Camera-type eye (tissue), 1 donor: ENCODE results near the gene HDAC5. TPM values are rescaled to one million over a fixed set of nuclear protein-coding genes. Genes with fewer than 3 reads are reported as not detected.

ENCODE experiments used
- total RNA-seq: library from RNA; depleted of rRNA; stranded (reverse); fragments of >200 nt; gene quantifications from one replicate; pipeline ENCODE4 v1.2.3, GENCODE V29; 2014

The HDAC5 gene
- 117 TPM for total RNA-seq

DNA sequence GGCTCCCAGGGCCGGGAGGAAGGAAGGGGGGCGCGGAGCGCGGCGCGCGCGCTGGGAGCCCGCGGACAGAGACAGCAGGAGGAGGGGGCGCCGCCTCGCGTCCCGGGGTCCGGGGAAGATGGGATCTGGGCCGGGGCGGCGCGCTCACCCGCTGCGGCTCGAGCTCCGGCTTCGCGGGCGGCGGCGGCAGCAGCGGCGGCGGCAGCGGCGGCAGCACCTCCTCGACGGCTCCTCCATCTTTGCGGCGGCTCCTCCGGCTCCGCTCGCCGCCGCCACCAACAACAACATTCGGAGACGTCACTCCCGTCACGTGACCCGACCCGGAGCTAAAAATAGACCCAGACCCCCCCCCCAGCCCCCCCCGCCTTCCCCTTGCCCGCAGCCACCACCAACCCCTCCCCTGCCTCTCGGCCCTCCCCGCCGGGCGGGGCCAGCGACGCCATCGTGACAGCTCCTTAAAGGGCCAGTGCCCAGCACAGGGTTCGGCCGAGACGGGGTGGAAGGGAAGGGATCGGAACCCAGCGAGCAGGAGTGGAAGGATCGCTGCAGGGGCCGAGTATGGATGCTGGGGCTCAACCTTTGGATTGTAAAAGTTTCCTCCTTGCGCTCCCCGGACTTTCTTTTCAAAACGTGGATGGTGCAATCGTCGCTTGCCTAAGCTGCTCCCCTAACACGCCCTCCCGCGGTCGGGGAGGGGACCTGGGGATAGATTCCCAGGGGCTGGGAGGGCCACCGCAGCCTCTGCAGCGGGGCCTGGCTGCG lies at the start of gene HDAC5:
HDAC5 (minus strand) TSS at position 286 of the 762 bp plus-strand sequence. CDS start 6,126 bp downstream, outside the sequence.

DNA sequence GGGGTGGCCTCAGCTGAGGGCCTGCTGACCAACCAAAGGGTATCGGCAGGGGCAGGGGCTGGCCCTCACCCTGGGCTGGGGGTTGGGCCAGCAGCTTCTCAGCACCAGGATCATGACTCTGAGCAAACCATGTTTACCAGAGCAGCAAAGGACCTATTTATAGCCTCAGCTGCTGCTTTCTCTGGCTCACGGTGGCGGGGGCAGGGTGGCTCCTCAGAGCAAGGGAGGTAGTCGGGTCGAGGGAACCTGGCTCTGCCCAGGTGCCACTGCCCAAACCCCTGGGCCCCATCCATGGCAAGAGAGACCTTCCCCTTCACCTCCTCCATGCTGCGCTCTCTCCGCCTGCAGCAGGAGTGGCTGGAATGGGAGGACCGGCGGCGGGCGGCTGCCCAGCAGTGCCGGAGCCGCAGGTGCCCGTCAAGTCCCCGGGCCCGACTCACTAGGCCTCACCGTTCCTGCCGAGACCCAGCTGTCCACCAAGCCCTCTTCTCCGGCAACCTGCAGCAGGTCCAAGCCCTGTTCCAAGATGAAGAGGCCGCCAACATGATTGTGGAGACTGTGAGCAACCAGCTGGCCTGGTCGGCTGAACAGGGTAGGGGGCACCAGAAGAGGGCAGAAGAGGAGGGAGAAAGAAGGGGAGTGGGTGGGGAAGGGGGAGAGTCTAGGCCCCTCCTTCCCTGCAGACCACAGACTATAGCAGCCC lies 47.2 kb upstream of the HDAC5 start, which contains the start of gene ASB16:
ASB16 (plus strand) TSS at position 206 of the 703 bp plus-strand sequence; CDS start at position 292, 86 bp downstream.

DNA sequence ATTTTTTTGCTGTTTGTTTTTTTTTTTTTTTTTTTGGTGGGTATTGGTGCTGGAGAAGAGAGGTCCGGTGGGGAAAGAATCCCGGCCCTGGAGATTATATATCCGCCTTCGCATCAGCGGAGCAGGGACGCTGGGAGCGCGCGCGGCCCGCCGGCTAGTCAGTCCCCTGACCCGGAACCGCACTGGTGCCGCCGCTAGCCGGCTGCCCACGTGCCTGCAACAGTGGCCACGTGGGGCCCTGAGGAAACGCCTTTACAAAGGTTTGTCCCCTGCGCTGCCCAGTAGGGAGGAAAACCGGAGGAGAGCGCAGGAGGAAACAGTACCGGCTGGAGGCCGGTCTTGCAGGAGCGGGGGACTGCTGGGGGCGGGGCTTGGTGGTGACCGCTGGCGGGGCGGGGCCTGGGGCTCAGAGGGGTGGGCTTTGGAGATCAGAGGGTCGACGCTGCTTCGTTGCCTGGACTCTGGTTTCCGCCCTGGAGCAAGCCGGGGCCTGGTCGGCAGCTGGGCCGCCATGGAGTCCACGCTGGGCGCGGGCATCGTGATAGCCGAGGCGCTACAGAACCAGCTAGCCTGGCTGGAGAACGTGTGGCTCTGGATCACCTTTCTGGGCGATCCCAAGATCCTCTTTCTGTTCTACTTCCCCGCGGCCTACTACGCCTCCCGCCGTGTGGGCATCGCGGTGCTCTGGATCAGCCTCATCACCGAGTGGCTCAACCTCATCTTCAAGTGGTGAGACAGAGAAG lies 52.8 kb downstream of the HDAC5 start, which contains the start of gene G6PC3:
G6PC3 (plus strand) TSS at position 281 of the 743 bp plus-strand sequence; CDS start at position 512, 231 bp downstream.

DNA sequence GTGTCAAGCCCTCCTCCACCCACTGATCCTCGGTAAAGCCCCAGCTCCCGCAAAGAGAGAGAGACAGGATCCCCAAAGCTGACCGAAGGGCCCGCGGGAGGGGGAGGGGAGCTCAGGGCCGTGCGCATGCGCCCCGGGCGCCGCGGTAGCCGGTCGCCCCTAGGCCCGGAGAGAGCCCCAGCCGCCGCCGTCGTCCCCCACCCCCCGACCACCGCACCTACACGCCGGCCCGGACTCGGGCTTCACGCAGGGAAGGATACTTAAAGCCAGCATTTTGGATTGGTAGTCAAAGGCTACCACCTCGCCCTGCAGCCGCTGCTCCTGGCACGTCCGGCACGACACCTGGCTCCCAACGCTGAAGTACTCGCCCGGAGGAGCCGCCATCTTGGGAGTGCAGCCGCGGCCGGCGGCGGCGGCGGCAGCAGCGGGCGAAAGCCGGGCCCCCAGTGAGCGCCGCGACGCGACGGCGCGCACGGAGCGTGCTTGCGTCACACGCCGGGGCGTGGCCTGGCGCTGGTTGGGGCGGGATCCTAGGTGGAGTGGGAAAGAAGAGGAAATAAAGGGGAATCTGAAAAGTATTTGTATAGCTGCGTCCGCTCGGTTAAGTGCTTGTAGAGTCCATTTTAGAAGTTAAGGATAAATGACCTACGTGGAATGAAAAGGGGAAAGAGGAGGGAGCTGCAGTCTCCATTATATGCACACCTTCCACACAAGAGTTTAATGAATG lies 57.1 kb downstream of the HDAC5 start, which contains the start of gene LSM12:
LSM12 (minus strand) TSS at position 468 of the 727 bp plus-strand sequence; CDS start at position 384, 84 bp downstream.

Other genes with a start within 250 kb of the HDAC5 start
- 24.1 TPM for gene MPP2, start 216.1 kb downstream of the HDAC5 start, total RNA-seq
- not detected for gene PPY, start 181.2 kb downstream of the HDAC5 start, total RNA-seq
- gene PYY, start 169.7 kb downstream of the HDAC5 start, total RNA-seq, result not detected
- 0.88 TPM for gene NAGS, start 119.0 kb downstream of the HDAC5 start, total RNA-seq
- gene TMEM101, start 108.7 kb downstream of the HDAC5 start, total RNA-seq, result 35.7 TPM
- gene LSM12, start 57.0 kb downstream of the HDAC5 start, total RNA-seq, result 23.1 TPM
- 28.3 TPM for gene G6PC3, start 52.9 kb downstream of the HDAC5 start, total RNA-seq
- 2.0 TPM for gene HROB, start 18.3 kb upstream of the HDAC5 start, total RNA-seq
- 2.4 TPM for gene ASB16, start 47.1 kb upstream of the HDAC5 start, total RNA-seq
- 32.6 TPM for gene TMUB2, start 63.3 kb upstream of the HDAC5 start, total RNA-seq
- 43.7 TPM for gene ATXN7L3, start 76.2 kb upstream of the HDAC5 start, total RNA-seq
- 133 TPM for gene UBTF, start 96.0 kb upstream of the HDAC5 start, total RNA-seq
- gene SLC4A1, start 144.5 kb upstream of the HDAC5 start, total RNA-seq, result 23.6 TPM
- 36.4 TPM for gene RUNDC3A, start 185.0 kb upstream of the HDAC5 start, total RNA-seq
- gene SLC25A39, start 201.2 kb upstream of the HDAC5 start, total RNA-seq, result 49.3 TPM
- gene GRN, start 221.7 kb upstream of the HDAC5 start, total RNA-seq, result 158 TPM
- gene FAM171A2, start 240.2 kb upstream of the HDAC5 start, total RNA-seq, result 52.0 TPM